ENCODE measurements around the gene EIF4G3.
"Not testable (repeated sequence)": the region's sequence is repeated elsewhere in the genome, so short reads cannot be mapped to it uniquely, and the experiment has no call there.

Gene EIF4G3

DNA sequence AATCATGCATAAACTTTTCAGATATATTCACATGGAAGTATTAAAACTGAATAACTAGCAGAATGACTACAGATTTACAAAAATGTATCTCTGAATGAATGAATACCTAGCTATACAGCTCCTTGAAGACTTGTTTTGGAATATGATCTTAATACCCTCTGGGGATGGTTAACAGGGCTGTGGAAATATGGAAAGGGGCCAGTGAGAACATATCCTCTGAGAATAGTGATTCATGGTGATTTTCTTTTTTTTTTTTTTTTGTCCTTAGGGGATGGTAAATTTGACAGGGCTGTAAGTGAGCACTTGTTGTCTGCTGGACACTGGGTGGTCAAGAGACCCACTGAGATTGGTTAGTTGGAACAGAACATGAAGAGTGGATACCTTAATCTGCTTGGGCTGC lies 308.9 kb downstream of the EIF4G3 start:
- no peak for DNase-seq

DNA sequence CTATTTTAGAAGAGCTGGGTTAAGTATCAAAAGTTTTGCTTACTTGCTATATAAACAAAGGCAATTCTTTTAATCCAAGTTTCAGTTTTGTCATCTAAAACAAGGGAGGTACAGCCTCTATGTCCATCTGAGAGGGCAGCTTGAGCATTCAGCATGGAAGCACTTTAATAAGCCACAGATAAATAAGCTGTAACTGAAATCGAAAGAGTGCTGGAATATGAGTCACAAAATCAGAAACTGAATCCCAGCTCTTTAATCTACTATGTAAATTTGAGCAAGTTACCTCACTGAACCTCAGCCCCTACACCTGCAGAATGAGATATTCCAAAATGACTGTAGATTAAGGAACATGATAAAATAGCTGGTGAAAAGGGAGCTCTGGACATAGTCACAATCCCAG lies 309.6 kb downstream of the EIF4G3 start:
- DNase-seq: no peak

DNA sequence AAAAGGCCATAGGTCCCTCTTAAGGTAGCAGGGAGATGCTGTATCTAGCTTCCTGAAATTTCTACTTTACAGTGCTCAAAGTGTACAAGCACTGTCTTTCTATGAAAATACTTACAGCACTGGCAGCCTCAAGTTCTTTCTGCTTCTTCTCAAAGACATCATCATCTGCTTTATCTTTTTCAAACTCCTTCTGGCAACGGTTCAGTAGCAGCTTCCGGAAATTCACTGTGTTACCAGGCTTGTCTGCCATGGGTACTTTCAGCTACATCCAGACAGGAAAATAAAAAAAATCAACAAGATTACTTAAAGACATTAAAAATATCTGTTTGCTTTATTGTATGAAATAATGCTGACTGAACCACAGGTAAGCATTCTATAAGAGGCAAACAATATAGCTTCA lies 311.7 kb downstream of the EIF4G3 start:
- no peak for DNase-seq

DNA sequence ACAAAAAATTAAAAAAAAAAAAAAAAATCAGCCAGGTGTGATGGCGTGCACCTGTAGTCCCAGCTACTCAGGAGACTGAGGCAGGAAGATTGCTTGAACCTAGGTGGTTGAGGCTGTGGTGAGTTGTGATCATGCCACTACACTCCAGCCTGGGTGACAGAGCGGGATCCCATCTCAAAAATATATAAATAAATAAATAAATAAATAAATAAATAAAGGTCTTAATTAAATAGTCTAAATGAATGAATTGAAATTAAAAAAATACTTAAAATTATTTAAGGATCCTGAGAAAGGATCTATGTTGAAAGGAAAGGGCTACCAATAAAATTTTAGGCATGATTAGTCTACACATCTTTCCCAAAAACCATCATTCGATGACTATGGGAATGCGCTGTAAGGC lies 322.2 kb downstream of the EIF4G3 start:
- DNase-seq: no peak

DNA sequence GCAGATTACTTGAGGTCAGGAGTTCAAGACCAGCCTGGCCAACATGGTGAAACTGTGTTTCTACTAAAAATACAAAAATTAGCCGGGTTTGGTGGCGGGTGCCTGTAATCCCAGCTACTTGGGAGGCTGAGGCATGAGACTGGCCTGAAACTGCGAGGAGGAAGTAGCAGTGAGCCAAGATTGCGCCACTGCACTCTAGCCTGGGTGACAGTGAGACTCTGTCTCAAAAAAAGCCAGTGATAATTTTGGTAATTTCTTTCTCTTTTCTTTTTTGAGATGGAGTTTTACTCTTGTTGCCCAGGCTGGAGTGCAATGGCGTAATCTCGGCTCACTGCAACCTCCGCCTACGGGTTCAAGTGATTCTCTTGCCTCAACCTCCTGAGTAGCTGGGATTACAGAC lies 324.9 kb downstream of the EIF4G3 start:
- DNase-seq: not testable (repeated sequence)

DNA sequence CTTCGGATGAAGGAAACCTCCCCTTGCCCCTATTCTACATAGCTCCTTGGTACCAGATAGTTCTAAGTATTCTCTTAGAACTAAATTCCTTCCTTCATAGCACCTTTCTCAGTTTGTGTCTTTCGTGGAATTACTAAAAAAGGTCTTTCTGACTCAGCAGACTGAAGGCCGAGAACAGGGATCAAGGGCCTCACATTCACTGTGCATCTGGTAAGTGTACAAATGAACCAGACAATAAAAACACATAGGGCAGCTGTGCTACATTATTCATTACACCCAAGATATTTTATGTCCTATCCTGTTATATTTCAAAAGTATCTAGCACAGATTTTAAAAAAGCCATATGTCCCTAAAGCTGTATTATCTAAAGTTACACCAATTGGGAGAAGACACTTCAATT lies 326.7 kb downstream of the EIF4G3 start:
- DNase-seq: no peak

DNA sequence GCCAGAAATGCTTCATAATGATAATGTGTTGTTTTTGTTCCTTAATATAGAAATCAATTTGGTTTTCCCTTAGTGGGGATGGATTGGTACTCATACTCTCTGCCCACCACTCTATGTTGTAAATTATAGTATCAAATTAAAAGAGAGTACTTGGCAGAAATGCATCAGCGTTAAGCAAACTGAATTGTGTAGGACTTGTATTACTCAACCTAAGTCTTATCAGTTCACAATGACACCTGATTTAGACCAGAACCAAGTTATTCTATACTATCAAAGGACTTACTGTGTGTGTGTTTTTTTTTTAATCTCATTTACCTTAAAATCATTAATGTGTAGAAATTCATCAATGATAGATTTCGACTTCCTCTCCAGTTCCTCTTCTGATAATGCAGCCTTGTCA lies 327.6 kb downstream of the EIF4G3 start:
- DNase-seq: no peak

DNA sequence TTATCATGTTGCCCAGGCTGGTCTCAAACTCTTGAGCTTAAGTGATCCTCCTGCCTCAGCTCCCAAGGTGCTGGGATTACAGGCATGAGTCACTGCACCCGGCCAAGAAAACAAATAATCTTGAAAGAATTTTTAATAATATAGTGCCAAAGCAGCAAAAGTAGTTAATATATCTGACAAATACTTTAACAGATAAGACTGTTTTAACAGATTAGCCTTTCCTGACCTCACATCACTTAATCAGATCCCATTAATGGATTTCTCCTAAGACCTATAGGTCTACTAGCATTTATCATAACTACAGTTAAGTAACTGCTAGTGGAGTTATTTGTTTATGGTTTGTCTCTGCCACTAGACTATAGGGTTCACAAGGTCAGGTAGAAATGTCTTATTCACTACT lies 328.5 kb downstream of the EIF4G3 start:
- DNase-seq: no peak

DNA sequence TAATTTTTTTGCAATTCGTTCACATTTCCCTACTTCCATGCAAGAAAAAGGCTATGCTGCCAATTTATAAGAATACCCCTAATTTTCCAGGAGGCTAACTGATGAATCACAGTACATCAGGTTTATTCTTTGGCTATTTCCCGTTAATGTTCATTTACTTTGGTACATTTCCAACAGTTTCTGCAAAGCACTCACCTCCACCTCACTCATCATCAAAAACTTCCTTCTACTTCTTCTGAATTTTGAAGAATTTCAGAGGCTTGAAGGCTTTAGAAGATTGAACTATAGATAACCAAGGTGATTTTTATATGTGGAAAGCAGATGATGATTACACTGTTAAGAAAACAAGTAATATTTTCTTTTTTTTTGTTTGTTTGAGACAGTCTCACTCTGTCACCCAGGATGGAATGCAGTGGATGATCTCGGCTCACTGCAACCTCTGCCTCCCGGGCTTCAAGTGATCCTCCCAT lies 329.1 kb downstream of the EIF4G3 start:
- no peak for DNase-seq

DNA sequence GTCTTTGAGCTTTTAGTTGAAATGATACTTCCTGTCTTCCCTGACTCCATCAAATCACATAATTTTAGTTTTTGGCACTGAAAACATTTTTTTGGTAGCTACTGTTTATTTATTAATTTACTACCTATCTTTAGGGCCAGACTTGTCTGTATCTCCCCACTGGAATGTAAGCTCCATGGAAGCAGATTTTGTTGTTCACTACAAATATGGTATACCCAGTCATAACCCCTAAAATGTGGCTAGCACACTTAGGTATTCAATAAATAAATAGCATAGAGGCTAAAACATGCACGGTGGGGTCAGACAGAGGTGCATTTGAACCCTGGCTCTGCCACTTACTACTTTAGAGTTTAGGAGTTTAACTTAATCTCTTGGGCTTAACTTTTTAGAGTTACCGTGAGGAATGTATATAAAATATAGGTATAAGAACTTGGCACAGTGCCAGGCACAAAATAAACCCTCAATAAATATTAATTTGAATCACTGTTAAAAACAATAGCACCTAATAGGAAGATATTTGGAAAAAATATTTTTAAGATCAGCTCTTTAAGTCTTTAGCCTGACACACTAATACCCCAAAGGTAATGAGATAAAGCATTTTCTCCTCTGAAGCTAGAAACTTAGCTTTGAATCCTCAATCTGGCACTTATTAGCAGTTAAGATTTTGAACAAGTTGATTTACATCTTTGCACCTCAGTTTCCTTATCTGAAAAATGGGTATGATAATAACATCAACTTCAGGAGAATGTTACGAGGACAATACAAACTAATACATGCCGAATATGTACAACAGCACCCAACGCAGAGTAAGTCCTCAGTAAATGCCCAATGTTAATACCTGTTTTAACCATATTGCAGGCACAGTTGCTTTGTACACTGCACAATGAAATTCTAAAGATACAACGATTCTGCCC lies 330.0 kb downstream of the EIF4G3 start:
- no peak for DNase-seq

DNA sequence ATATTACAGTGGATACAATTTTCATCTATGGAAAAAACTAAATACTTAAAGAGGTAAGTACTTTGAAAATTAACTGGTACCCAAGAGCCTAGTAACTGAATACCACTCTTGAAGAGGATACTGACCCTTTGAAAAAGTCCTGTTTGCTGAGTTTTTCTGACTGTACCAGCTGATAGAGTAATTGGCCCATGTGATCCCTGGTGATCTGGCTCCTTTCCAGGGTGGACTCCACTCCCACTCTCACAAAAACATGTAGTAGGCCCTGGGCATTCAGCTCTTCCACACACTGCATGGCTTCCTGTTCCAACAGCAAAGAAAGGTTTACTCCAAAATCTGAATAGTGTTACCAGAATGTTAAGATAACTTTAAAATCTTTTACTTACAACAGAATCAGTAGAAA lies 336.0 kb downstream of the EIF4G3 start:
- no peak for DNase-seq

DNA sequence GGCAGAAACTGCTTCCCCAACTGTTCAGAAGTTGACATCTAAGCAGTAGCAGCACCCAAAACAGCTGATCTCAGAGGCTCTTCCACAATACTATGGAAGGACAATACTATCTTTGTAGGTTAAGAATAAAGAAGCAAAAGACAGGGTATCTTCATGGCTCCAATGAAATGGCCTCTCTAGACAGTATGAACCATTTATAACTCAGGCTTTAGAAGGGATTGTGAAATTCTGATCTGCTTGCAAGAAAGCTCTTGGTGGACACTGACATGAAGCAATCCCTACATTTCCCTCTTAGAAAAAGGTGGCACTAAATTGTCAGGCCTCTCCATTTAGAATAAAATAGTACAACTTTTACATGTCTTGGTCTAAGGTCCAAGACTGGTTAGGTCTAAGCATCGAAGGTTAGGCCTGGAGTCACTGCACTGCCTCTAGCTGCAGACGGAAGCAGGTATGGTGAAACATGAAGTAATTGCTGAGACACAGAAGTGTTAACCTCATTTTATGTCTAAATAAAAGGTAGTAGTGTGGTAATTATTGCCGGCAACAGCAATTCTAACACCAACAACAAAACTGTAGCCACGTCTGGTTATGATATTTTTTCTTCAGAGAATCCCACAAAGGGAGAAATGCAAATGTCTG lies 339.0 kb downstream of the EIF4G3 start:
- DNase-seq: no peak

DNA sequence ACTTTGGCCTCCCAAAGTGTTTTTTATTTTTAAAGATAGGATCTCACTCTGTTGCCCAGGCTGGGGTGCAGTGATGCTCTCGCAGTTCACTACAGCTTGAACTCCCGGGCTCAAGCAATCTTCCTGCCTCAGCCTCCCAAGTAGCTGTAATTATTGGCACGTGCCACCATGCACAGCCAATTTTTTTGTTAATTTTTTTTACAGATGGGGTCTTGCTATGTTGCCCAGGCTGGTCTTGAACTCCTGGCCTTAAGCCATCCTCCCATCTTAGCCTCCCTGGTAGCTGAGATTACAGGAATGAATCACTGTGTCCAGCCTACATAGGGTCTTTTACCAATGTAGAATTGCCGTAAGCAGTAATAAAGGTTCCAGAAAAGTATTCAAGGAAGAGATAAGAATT lies 340.5 kb downstream of the EIF4G3 start:
- no peak for DNase-seq

DNA sequence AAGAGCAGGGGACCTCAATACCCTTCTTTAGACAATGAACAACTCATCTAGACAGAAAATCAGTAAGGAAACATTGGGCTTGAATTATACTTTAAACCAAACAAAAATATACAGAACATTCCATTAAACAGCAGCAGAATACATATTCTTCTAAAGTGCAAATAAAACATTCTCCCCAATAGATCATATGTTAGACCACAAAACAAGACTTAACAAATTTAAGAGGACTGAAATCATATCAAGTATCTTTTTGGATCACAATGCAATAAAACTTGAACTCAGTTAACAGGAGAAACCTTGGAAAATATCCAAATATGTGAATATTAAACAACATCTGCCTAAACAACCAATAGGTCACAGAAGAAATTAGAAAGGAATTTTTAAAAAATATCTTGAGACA lies 341.9 kb downstream of the EIF4G3 start:
- DNase-seq: no peak

DNA sequence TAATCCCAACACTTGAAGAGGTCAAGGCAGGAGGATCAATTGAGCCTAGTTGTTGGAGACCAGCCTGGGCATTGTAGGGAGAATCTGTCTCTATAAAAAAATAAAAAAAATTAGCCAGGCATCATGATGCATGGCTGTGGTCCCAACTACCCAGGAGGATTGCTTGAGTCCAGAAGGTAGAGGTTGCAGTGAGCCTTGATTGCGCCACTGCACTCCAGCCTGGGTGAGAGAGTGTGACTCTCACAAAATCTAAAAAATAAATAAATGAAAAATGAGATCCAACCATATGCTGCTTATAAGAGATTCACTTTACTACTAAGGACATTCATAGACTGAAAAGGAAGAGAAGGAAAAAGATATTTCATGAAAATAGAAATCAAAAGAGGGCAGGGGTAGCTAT lies 342.5 kb downstream of the EIF4G3 start:
- DNase-seq: no peak

DNA sequence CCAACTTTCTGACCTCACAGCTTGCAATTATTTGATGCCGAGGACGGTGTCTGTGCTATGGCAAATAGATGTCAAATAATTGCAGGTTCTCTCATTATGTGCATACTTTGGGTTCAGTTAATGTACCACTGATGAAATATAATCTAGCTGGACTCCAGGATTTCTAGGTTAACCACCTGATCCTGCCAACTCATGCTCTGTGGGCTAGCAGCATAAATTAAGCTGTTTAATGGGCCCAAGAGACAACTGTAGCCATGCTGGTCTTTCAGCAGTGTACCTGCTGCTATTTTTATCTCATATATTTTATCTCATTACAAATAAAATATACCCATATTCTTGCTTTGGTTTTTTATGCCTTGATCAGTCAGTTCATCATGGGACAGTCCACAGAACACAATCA lies 346.3 kb downstream of the EIF4G3 start:
- no peak for DNase-seq

DNA sequence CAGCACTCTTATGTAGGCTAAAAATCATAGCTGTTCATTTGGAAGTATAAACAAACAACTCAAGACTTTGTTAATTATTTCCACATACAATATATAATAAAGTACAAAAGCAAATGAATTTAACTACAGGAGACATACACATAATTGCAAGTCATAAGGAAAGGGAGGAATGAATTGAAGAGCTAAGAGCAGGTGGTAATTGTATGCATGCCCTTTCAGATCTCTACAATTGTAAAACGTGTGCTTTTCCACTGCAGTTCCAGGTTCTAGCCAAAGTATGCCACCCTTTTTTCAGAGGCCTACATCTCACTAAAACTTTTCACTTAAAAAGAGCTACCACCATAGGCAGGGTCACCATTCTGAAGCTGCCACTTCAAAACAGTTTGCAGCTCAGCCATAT lies 346.8 kb downstream of the EIF4G3 start:
- DNase-seq: no peak

DNA sequence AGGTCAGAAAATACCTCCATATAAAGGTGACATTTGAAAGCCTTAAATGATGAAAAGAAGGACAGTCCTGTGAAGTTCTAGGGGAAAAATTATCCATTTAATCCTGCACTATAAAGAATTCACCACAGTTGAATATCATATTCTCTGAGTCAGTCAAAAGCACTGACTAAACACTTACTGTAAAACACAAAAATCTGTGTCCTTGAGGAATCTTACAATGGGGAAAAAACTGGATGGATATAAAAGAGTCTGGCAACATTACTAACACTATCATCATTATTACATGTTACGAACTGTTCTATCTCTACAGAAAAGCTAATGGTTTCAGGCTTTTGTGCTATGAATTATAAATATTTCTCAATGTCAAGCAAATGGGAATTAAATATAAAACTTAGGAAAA lies 347.2 kb downstream of the EIF4G3 start:
- DNase-seq: no peak

DNA sequence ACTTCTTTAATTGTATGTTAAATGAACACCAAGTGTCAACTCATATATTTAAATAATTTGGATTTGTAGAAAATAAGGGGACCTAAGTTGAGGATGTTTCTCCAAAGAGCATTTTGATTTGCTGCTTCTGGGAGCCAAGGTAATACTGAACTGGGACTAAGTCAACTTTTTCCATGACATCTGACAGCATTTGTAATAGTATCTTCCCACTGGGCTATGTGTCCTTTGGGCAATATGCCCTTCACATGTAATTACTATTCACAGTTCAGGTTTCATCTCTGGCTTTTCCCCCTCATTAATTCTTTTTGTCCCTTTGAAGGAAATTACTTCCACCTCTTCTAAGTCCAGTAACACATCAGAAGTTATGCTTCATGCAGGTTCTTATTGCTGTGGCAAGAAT lies 352.9 kb downstream of the EIF4G3 start:
- no peak for DNase-seq

DNA sequence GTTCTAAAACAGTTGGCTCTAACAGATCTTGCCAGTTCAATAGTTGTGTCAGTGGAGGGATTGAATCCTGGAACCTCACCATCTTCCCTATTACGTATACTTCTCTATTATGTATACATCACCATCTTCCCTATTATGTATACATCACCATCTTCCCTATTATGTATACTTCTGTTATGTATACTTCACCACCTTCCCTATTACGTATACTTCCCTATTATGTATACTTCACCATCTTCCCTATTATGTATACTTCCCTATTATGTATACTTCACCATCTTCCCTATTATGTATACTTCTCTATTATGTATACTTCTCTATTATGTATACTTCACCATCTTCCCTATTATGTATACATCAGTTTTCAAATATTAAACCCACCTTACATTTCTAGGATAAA lies 355.2 kb downstream of the EIF4G3 start:
- no peak for DNase-seq

DNA sequence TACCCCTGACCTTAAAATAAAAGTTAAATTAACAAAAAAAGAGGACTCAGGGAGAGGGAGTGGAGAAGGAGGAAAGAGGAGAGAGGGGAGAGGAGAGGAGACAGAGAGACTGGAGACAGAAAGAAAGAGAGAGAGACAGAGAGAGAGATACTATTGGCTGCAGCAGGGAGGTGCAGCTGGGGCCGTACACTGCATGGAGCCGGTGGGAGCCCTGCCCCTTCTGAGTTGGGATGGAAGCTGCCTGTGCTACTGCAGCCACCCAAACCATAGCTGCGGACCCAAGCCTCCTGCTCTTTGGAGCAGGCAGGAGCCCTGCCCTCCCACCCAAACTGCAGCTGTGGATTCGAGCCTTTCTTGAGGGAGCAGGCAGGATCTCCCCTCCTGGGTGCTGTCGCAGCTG lies 356.9 kb downstream of the EIF4G3 start:
- no peak for DNase-seq

DNA sequence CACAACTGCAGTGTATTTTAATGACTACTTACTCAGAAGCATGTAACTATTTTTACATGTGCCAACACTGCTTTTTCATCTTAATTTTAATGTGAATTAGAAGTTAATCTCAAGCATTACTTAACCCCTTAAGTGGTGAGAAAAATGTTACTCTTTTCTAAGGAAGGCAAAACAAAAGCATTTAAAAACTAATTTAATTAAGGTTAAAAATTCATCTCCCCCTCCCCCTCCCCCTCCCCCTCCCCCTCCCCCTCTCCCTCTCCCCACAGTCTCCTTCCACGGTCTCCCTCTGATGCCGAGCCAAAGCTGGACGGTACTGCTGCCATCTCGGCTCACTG lies 362.2 kb downstream of the EIF4G3 start:
- no peak for DNase-seq

DNA sequence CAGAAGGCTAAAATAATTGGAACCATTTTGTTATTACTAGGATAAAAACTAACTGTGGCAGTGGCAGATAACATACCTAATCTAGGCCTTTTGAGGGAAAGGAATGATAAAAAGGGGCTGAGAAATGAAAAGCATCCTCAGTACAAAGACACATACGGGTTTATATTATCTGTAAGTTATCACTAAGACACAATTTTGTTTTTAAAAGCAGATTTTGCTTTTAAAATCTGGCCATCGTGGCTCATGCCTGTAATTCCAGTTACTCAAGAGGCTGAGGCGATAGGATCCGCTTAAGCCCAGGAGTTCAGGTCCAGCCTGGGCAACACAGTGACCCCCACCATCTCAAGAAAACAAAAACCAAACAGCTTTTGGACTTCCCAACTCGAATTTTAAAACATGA lies 364.8 kb downstream of the EIF4G3 start:
- no peak for DNase-seq

DNA sequence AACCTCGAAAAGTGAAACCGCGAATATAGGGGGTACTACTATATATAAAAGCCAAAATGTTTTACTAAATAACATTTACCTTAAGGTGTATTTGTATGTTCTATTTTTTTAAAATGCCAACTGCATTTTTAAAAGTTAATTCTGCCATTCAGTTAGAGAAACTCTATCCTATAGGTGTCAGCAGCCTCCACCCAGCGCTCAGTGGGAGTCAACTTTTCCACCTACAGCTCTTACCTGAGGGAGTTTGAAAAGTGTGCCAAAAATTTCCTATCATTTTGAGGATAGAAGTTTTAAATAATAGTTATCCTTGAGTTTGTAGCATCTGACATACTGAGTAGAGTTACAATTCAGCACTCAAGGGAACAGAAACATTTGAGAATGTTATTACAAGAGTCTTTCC lies 383.5 kb downstream of the EIF4G3 start:
- no peak for DNase-seq

DNA sequence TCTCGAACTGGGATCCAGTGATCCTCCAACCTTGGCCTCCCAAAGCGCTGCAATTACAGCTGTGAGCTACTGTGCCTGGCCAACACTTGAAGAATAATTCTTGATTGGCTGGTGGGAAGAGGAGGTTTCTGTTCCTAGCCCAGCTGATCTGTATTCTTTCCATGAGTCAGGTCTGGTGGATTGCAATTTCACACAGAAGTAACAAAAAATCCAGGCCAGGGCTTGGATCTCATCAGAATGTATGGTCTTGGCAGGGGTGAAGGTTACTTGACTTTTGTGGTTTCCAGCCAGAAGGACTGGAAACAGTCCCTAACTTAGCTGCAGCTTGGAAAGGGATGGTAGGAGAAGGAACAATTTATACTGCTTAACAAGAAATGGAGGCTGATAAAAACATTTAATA lies 384.5 kb downstream of the EIF4G3 start:
- DNase-seq: no peak
